Neural cell (in vitro differentiated cells): ENCODE measurements around the gene OR2V1. TPM values are rescaled to one million over a fixed set of nuclear protein-coding genes. Genes with fewer than 3 reads are reported as not detected.

Source experiments
- H2AFZ ChIP-seq: fragments of 200-600, 300-800 bp; sonication (generic), shearing (Covaris generic); 2 replicates; pipeline ENCODE4 v1.6.0; 2014; ENCODE audit warnings: low read depth, mild to moderate bottlenecking, antibody characterized with exemption, low read length, moderate library complexity
- H3F3A ChIP-seq: fragments of 200-600 bp; shearing (Covaris generic); 2 replicates; pipeline ENCODE4 v1.6.1; 2016; ENCODE audit warnings: mild to moderate bottlenecking, moderate library complexity, mixed read lengths, antibody characterized with exemption, low read length; ENCODE audit not compliant: insufficient read depth, poor library complexity, severe bottlenecking
- H3K27ac ChIP-seq: fragments of 200-600, 300-800 bp; sonication (generic), shearing (Covaris generic); 2 replicates; pipeline ENCODE4 v1.5.1; 2014; ENCODE audit warnings: mild to moderate bottlenecking, low read length, moderate library complexity
- H3K27me3 ChIP-seq: fragments of 300-800, 200-600 bp; sonication (generic), shearing (Covaris generic); 2 replicates; pipeline ENCODE4 v1.6.0; 2014; ENCODE audit warnings: mild to moderate bottlenecking, low read depth, low read length, moderate library complexity; ENCODE audit not compliant: insufficient read depth
- H3K36me3 ChIP-seq: fragments of 300-800, 200-600 bp; sonication (generic), shearing (Covaris generic); 2 replicates; pipeline ENCODE4 v1.5.1; 2014; ENCODE audit warnings: mild to moderate bottlenecking, antibody characterized with exemption, low read length, moderate library complexity; ENCODE audit not compliant: insufficient read depth
- H3K4me2 ChIP-seq: fragments of 300-800, 200-600 bp; sonication (generic), shearing (Covaris generic); 2 replicates; pipeline ENCODE4 v1.6.0; 2014; ENCODE audit warnings: mild to moderate bottlenecking, low read length
- H3K4me3 ChIP-seq: fragments of 300-800, 200-600 bp; sonication (generic), shearing (Covaris generic); 2 replicates; pipeline ENCODE4 v1.5.1; 2014; ENCODE audit warnings: mild to moderate bottlenecking, low read length, moderate library complexity
- H3K79me2 ChIP-seq: fragments of 200-600 bp; shearing (Covaris generic); replicated peaks from 2 replicates; pipeline ENCODE4 v1.6.0; 2014; ENCODE audit warnings: mild to moderate bottlenecking, low read length, moderate library complexity; ENCODE audit not compliant: insufficient read depth
- H3K9ac ChIP-seq: fragments of 300-800, 200-600 bp; sonication (generic), shearing (Covaris generic); 2 replicates; pipeline ENCODE4 v1.6.1; 2016; ENCODE audit warnings: mild to moderate bottlenecking, low read length, mixed read lengths
- H3K9me2 ChIP-seq: fragments of 200-600 bp; shearing (Covaris generic); 2 replicates; pipeline ENCODE4 v1.6.1; 2016; ENCODE audit warnings: mild to moderate bottlenecking, low read length, mixed read lengths; ENCODE audit not compliant: insufficient read depth
- H3K9me3 ChIP-seq: fragments of 200-600, 300-800 bp; sonication (generic), shearing (Covaris generic); 2 replicates; pipeline ENCODE4 v1.6.1; 2016; ENCODE audit warnings: mild to moderate bottlenecking, mixed run types, low read length, moderate library complexity, mixed read lengths
- H4K20me1 ChIP-seq: fragments of 200-600 bp; shearing (Covaris generic); 2 replicates; pipeline ENCODE4 v1.6.1; 2016; ENCODE audit warnings: mild to moderate bottlenecking, mixed run types; ENCODE audit not compliant: insufficient read depth
- CTCF ChIP-seq: fragments of 450-650 bp; IDR thresholded peaks from 2 replicates; pipeline ENCODE4 v1.5.1; 2014; ENCODE audit warnings: antibody characterized with exemption, mild to moderate bottlenecking, moderate library complexity; ENCODE audit not compliant: poor library complexity, severe bottlenecking
- EP300 ChIP-seq: fragments of 450-650 bp; conservative IDR thresholded peaks from 2 replicates; pipeline ENCODE4 v1.6.1; 2014; ENCODE audit warnings: antibody characterized with exemption, mild to moderate bottlenecking, moderate library complexity; ENCODE audit not compliant: poor library complexity, severe bottlenecking
- EZH2 ChIP-seq: fragments of 200-600, 300-800 bp; shearing (Covaris generic), sonication (generic); IDR thresholded peaks from 2 replicates; pipeline ENCODE4 v1.6.1; 2014; ENCODE audit warnings: antibody characterized with exemption, low read length, borderline replicate concordance, mild to moderate bottlenecking; ENCODE audit not compliant: insufficient read depth, poor library complexity, severe bottlenecking
- MXI1 ChIP-seq: fragments of 450-650 bp; conservative IDR thresholded peaks from 2 replicates; pipeline ENCODE4 v1.6.1; 2014; ENCODE audit warnings: antibody characterized with exemption, mild to moderate bottlenecking; ENCODE audit not compliant: poor library complexity, severe bottlenecking
- POLR2AphosphoS5 ChIP-seq: IDR thresholded peaks from 2 replicates; pipeline ENCODE4 v1.6.1; 2012
- RAD21 ChIP-seq: fragments of 450-650 bp; conservative IDR thresholded peaks from 2 replicates; pipeline ENCODE4 v1.6.1; 2014; ENCODE audit warnings: antibody characterized with exemption, mild to moderate bottlenecking, moderate library complexity
- SMC3 ChIP-seq: fragments of 450-650 bp; conservative IDR thresholded peaks from 2 replicates; pipeline ENCODE4 v1.6.1; 2014; ENCODE audit warnings: antibody characterized with exemption, mild to moderate bottlenecking, moderate library complexity; ENCODE audit not compliant: poor library complexity
- TAF1 ChIP-seq: IDR thresholded peaks from 2 replicates; pipeline ENCODE4 v1.6.1; 2012; ENCODE audit warnings: low read depth
- polyA plus RNA-seq: library from polyadenylated mRNA; depleted of rRNA; stranded (reverse); fragments of >200 nt; gene quantifications from 2 replicates; pipeline ENCODE4 v1.2.3, GENCODE V29; 2014
- TF ChIP-seq, protein P1 (sequence below): IDR thresholded peaks from 2 replicates; pipeline ENCODE4 v1.6.1; 2012; ENCODE audit warnings: borderline replicate concordance

Gene OR2V1
- polyA plus RNA-seq, 1 donor from 2014 or later = not detected

DNA sequence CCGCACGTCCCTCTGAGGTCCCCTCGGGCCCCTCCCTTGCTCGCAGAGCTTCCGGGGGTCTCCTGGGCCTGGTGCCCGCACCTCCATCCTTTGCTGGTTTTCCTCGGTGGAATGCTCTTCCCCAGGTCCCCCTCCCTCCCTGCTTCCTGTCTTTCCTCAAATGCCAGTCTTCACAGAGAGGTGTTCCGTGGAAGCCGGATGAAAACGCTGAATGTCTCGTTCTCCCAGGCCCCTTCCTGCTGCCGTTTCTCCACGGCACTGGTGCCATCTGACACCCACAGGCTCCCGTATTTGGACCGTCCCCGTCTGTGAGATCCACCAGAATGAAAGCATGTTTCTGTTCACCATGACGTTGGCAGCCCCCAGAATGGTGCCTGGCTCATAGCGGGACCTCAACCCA lies 4.1 kb downstream of the OR2V1 start:
- Histone ChIP-seq H3K36me3 (no peaks in the 10 kb centered on the region), H3K9me3 (no peaks in the 10 kb centered on the region), H3F3A (no peaks in the 10 kb centered on the region), H3K9me2 (no peaks in the 10 kb centered on the region), H3K27me3 (no peaks in the 10 kb centered on the region), H2AFZ (no peak overlapping the region), H3K9ac (no peak overlapping the region), H4K20me1 (no peaks in the 10 kb centered on the region), H3K4me2 (no peak overlapping the region), H3K4me3 (no peak overlapping the region), H3K79me2 (no peaks in the 10 kb centered on the region), H3K27ac (no peak overlapping the region)
- TF ChIP-seq, protein P1, sequence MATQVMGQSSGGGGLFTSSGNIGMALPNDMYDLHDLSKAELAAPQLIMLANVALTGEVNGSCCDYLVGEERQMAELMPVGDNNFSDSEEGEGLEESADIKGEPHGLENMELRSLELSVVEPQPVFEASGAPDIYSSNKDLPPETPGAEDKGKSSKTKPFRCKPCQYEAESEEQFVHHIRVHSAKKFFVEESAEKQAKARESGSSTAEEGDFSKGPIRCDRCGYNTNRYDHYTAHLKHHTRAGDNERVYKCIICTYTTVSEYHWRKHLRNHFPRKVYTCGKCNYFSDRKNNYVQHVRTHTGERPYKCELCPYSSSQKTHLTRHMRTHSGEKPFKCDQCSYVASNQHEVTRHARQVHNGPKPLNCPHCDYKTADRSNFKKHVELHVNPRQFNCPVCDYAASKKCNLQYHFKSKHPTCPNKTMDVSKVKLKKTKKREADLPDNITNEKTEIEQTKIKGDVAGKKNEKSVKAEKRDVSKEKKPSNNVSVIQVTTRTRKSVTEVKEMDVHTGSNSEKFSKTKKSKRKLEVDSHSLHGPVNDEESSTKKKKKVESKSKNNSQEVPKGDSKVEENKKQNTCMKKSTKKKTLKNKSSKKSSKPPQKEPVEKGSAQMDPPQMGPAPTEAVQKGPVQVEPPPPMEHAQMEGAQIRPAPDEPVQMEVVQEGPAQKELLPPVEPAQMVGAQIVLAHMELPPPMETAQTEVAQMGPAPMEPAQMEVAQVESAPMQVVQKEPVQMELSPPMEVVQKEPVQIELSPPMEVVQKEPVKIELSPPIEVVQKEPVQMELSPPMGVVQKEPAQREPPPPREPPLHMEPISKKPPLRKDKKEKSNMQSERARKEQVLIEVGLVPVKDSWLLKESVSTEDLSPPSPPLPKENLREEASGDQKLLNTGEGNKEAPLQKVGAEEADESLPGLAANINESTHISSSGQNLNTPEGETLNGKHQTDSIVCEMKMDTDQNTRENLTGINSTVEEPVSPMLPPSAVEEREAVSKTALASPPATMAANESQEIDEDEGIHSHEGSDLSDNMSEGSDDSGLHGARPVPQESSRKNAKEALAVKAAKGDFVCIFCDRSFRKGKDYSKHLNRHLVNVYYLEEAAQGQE = no peak
- TF ChIP-seq RAD21 (no peak), CTCF (no peak), SMC3 (no peak), EZH2 (no peak), MXI1 (no peak), POLR2AphosphoS5 (no peak)

DNA sequence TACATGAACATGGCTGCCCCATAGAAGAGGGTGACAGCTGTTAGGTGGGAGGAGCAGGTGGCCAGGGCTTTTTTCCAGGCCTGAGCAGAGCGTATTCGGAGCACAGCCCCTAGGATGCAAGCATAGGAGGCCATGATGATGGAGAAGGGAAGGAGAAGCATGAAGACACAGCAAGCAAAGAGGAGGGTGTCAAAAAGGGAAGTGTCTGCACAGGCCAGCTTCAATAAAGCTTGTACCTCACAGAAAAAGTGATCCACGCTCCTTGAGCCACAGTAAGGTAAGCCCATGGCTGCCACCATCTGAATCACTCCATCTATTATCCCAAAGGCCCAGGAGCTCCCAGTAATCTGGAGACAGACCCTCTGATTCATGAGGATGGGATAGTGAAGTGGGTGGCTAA lies 6.4 kb downstream of the OR2V1 start:
- no peak overlapping the region for H3K9ac ChIP-seq
- H3K4me3 ChIP-seq = no peak overlapping the region
- H2AFZ ChIP-seq = no peak overlapping the region
- H3K9me3 ChIP-seq = no peaks in the 10 kb centered on the region
- H4K20me1 ChIP-seq = no peaks in the 10 kb centered on the region
- no peaks in the 10 kb centered on the region for H3K27me3 ChIP-seq
- no peaks in the 10 kb centered on the region for H3F3A ChIP-seq
- TF ChIP-seq EZH2 (no peak), POLR2AphosphoS5 (no peak), TAF1 (no peak), EP300 (no peak)
- TF ChIP-seq, protein P1 = no peak
- H3K4me2 ChIP-seq = no peak overlapping the region
- H3K9me2 ChIP-seq = no peaks in the 10 kb centered on the region
- no peaks in the 10 kb centered on the region for H3K36me3 ChIP-seq
- no peaks in the 10 kb centered on the region for H3K79me2 ChIP-seq
- no peak overlapping the region for H3K27ac ChIP-seq
